Measurements from ENCODE around the gene TEC. TPM values are rescaled to one million over a fixed set of nuclear protein-coding genes. Genes with fewer than 3 reads are reported as not detected.

TEC gene
- total and polyA plus RNA-seq, 2 of the 8 experiments (the other 6 are each of a cell fraction or from before 2014, with no cell fraction given) = 0.73 to 1.8 TPM

- Histone ChIP-seq H3K9ac (replicated peaks in 1 of 4; ENCODE audit: extremely low read depth in 1 of 4, low read depth in 3 of 4, low read length in 3 of 4) (no peak overlapping the region), H2AFZ (ENCODE audit: low read length) (no peak overlapping the region), H3K56ac (replicated peaks; ENCODE audit: insufficient read length, low read depth, low read length) (no peak overlapping the region), H3K4ac (replicated peaks; ENCODE audit: insufficient read length, low read depth, low read length) (no peak overlapping the region), H3K27me3 (replicated peaks in 1 of 4; ENCODE audit: control insufficient read depth in 3 of 4, extremely low read depth in 1 of 4, insufficient read depth in 3 of 4, low read length in 3 of 4) (no peaks in the 10 kb centered on the region), H3K27ac (ENCODE audit: low read depth, low read length) (no peak overlapping the region), H3K79me2 (ENCODE audit: control insufficient read depth in 1 of 2, insufficient read depth in 2 of 2, low read length in 2 of 2) (no peaks in the 10 kb centered on the region), H4K5ac (ENCODE audit: insufficient read length, low read depth, low read length) (no peak overlapping the region), H3K9me3 (ENCODE audit: insufficient read depth in 2 of 2, low read depth in 1 of 2, low read length in 1 of 2) (no peaks in the 10 kb centered on the region), H3K4me2 (ENCODE audit: insufficient read depth in 1 of 2, low read depth in 2 of 2, low read length in 2 of 2) (no peak overlapping the region), H4K20me1 (replicated peaks in 1 of 2; ENCODE audit: control insufficient read depth in 1 of 2, insufficient read depth in 2 of 2, low read length in 2 of 2) (no peaks in the 10 kb centered on the region), H3K79me1 (ENCODE audit: low read depth, low read length) (no peaks in the 10 kb centered on the region), H3K4me1 (replicated peaks in 1 of 4; ENCODE audit: control insufficient read depth in 3 of 4, insufficient read depth in 4 of 4, low read length in 3 of 4) (no peaks in the 10 kb centered on the region), H4K91ac (replicated peaks; ENCODE audit: insufficient read length, low read length) (no peak overlapping the region), H2BK12ac (ENCODE audit: low read depth, low read length) (no peak overlapping the region), H2BK15ac (ENCODE audit: low read length) (no peak overlapping the region), H2BK20ac (ENCODE audit: low read length) (no peak overlapping the region), H2BK5ac (ENCODE audit: low read depth, low read length) (no peak overlapping the region), H2AK5ac (ENCODE audit: low read depth, low read length) (no peak overlapping the region), H4K8ac (ENCODE audit: extremely low read depth, insufficient read depth, low read length) (no peak overlapping the region), H2BK120ac (replicated peaks; ENCODE audit: low read depth, low read length) (no peak overlapping the region), H3K18ac (ENCODE audit: extremely low read depth, low read length) (no peak overlapping the region), H3K36me3 (ENCODE audit: control insufficient read depth in 2 of 4, insufficient read depth in 4 of 4, low read length in 3 of 4) (no peaks in the 10 kb centered on the region), H3K23ac (ENCODE audit: insufficient read length) (no peak overlapping the region), H3K14ac (ENCODE audit: insufficient read length) (no peak overlapping the region), H3K23me2 (ENCODE audit: low read depth, low read length) (no peaks in the 10 kb centered on the region; the same call in 1 of the 2 replicates), H3K4me3 (ENCODE audit: extremely low read depth in 1 of 4, insufficient read depth in 2 of 4, low read depth in 3 of 4, low read length in 4 of 4) (no peak overlapping the region)
- 89% methylated on average over 3 of the region's 3 CpGs; no CpG with 5 or more reads in 1 of the 2 experiments for WGBS, 2 experiments (ENCODE audit: extremely low coverage in 1 of 2, insufficient coverage in 1 of 2, insufficient read length in 1 of 2, insufficient replicate concordance in 2 of 2, low coverage in 1 of 2, low lambda C conversion rate in 2 of 2, missing lambda C conversion rate in 1 of 2)
- ChIA-PET POLR2A (ENCODE audit: partially characterized antibody) (interaction anchor here (1.4 kb wide), 1 partner anchor 20 kb away, joined by 3 read pairs; no protein-coding TSS in a partner anchor), CTCF (ENCODE audit: partially characterized antibody) (interaction anchor here (0.9 to 1.1 kb wide), 3 partner anchors 15 to 80 kb away, joined by 3 to 4 read pairs (median 3); no protein-coding TSS in a partner anchor)
- DNase-seq (ENCODE audit: low read depth in 1 of 2, low spot score in 2 of 2) = no peak
- no peak for FAIRE-seq
- TF ChIP-seq SUZ12 (IDR thresholded peaks at IDR 0.05; ENCODE audit: low read length) (no peak), SAP30 (IDR thresholded peaks at IDR 0.05; ENCODE audit: insufficient read depth, insufficient replicate concordance, low read length) (no peak), KDM4A (IDR thresholded peaks at IDR 0.05; ENCODE audit: low read depth, low read length, severe bottlenecking) (no peak), EP300 (IDR thresholded peaks at IDR 0.05; ENCODE audit: borderline replicate concordance in 1 of 2, low read depth in 2 of 2, low read length in 2 of 2) (no peak), POLR2AphosphoS5 (IDR thresholded peaks at IDR 0.05; ENCODE audit: low read depth, low read length) (no peak), TAF7 (optimal IDR thresholded peaks at IDR 0.05; ENCODE audit: borderline replicate concordance, low read depth, low read length) (no peak), BACH1 (IDR thresholded peaks at IDR 0.05; ENCODE audit: low read length) (no peak), CEBPB (IDR thresholded peaks at IDR 0.05; ENCODE audit: low read depth, low read length) (no peak), TCF12 (IDR thresholded peaks at IDR 0.05; ENCODE audit: low read depth, low read length) (no peak)
- TF ChIP-seq, protein P1, sequence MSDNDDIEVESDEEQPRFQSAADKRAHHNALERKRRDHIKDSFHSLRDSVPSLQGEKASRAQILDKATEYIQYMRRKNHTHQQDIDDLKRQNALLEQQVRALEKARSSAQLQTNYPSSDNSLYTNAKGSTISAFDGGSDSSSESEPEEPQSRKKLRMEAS (IDR thresholded peaks at IDR 0.05) = no peak
Observed at GRCh38 chr4:48195374-48195773, 74.3 kb downstream of the TEC start.

Data from H1 (cell line).